Measurements from ENCODE around the gene AKIRIN1.
"Not testable (repeated sequence)": the region's sequence is repeated elsewhere in the genome, so short reads cannot be mapped to it uniquely, and the experiment has no call there.

AKIRIN1 gene

DNA sequence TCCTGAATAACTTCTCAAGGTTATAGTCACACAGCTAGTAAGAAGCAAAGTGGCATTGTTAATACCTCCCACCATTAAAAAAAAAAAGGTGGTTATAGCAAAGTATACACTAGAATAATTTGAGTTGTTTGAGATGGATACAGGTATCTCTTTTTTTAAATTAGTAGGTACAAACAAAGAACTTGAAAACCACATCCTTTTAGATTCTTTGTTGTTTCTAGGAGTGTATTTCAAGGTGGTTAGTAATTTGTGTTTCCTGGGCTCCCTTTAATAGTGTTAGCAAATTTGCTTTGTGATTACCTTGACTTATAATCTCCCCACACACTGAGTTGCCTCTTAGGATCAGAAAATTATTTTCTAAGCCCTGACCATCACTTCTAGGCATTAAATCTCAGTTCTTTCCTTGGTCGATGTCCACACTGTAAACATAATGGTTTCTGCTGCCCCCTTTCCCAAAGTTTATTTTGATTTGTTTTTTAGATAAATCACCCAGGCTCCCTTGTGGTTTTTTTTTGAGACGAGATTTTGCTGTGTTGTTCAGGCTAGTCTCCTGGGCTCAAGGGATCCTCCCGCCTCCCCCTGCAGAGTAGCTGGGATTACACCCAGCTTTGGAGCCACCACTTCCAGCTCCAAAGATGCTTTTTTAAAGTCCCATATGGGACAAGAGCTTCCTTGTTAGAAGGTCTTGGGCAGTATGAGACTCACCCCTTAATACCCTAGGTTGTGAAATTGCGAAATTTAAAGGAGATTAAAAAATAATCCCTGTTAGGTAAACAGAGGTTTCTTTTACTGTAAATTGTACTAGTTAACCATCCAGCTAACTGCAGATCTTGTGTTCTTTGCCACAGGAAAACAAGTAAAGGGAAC is 6.2 kb downstream of the AKIRIN1 start:
- no peak for DNase-seq

- DNase-seq, result no peak
Observed at GRCh38 chr1:38997901-38998190, 6.8 kb downstream of the AKIRIN1 start.

- no peak for DNase-seq
Observed at GRCh38 chr1:39001516-39002421, 10.7 kb downstream of the AKIRIN1 start.

GRCh38 chr1:39003281-39003680 is 12.2 kb downstream of the AKIRIN1 start:
- no peak for DNase-seq

DNA sequence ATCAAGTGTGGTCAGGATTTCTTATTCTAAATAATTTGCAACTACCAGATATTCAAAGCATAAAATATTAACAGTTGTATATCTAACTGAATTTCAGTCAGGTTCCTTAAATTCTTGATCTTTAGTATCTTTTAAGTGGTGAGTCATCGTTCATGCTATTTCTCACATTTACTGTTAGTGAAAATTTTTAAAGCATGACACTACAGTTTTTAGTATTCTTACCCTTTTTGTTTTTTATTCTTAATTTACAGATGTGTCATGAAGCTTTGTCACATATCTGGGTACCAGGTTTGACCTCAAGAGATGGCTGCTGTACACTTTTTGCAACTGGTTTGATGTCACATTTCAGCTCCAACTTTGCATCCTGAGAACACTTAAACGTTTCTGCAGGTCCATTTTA is 12.7 kb downstream of the AKIRIN1 start:
- peak; percentile 46 for DNase-seq

- no peak for DNase-seq
Observed at GRCh38 chr1:39006287-39006686, 15.2 kb downstream of the AKIRIN1 start.

- no peak for DNase-seq
Observed at GRCh38 chr1:39006726-39007645, 15.9 kb downstream of the AKIRIN1 start.

DNA sequence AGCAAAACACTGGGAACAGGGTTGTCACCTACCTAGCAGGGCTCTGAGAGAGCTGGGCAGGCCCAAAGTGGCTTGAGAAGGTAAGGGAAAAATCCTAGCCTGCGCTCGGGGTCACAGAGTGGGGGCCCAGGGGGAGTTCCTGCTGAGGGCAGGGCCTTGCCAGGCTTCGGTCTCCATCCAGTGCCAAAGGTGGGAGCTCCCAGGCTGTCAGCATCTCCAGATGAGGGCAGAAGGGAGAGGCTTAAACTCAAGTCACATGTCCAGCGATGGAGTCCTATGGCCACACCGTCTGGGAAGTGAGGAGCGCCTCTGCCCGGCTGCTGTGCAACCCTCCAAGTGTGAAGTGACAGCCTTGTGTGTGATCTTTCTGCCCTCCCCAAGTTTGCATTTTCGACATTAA is 23.9 kb downstream of the AKIRIN1 start:
- not testable (repeated sequence) for DNase-seq

DNA sequence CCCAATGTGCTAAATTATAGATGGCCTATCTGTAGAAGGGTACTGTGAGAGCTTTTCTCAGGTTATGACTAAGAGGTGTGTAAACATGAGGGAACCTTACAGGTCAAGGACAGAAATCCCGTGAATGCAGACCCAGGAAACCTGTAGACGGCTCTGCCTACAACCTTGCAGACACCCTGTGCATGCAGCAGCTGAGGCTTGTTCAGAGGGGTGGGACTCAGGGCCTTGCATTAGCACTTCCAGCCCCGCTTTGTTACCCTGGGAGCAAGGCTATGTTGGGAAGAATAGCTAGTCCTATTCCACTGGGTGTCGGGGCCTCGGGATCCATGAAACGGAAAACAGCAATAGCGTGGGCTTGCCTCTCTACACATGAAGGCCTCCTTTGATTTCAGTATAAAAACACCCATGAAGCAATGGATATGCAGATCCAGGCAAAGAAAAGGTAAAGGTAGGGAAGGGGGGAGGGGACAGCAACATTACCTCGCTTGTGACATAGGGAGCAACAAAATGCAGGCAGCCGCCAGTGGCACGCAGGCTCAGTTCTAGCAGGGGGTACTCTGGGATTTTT is 25.6 kb downstream of the AKIRIN1 start:
- no peak for DNase-seq

DNA sequence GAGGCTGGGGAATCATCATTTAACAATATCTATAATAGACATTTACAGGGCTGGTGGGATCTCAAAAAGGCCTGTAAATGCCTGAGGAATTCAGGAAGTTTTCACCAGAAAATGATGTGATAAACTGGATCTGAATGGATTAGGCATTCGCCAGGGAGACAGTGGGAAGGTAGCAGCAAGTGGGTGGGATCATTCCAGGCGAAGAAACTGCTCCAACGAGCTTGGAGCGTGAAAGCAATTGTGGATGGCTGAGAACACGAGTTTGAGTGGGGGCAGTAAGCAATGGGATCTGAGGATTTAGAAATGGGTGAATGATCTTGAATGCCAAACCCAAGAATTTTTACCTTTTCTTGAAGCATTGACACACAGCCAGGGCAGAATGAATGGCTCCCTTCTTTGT is 26.2 kb downstream of the AKIRIN1 start:
- DNase-seq, result no peak

GRCh38 chr1:39020494-39020893 is 29.4 kb downstream of the AKIRIN1 start:
- DNase-seq, result not testable (repeated sequence)

DNA sequence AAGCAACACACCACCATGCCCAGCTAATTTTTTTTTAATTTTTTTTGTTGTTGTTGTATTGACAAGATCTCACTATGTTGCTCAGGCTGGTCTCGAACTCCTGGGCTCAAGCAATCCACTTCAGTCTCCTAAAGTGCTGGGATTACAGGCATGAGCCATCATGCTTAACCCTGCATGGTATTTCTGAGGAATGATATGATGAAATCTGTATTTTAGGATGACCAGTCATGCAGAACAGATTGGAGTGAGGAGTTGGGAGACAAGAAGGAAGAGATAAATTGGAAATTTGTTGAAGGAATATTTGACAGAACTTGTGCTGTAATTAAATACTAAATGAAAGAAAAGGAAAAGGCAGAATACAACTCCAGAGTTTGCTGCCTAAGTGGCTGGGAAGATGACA is 30.4 kb downstream of the AKIRIN1 start:
- DNase-seq, result no peak

DNA sequence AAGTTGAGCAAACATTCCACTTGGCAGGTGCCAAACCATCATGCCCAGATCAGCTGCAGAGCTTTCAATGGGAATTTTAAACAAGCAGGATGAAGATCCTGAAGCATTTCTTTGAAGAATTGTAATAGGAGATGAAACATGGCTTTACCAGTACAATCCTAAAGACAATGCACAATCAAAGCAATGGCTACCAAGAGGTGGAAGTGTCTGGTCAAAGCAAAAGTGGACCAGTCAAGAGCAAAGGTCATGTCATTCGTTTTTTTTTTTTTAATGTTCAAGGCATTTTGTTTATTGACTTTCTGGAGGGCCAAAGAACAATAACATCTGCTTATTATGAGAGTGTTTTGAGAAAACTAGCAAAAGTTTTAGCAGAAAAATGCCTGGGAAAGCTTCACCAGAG is 32.1 kb downstream of the AKIRIN1 start:
- DNase-seq, result no peak

GRCh38 chr1:39026051-39026865 is 35.2 kb downstream of the AKIRIN1 start, which contains the start of gene NDUFS5:
TSS of gene NDUFS5 (plus strand) at chr1:39026350. CDS start at chr1:39028725, 2,375 bp downstream.
- DNase-seq, result peak; percentile 91

- DNase-seq, result no peak
Observed at GRCh38 chr1:39026866-39027507, 35.9 kb downstream of the AKIRIN1 start.

GRCh38 chr1:39034114-39034654 is 43.1 kb downstream of the AKIRIN1 start:
- DNase-seq, result no peak

DNA sequence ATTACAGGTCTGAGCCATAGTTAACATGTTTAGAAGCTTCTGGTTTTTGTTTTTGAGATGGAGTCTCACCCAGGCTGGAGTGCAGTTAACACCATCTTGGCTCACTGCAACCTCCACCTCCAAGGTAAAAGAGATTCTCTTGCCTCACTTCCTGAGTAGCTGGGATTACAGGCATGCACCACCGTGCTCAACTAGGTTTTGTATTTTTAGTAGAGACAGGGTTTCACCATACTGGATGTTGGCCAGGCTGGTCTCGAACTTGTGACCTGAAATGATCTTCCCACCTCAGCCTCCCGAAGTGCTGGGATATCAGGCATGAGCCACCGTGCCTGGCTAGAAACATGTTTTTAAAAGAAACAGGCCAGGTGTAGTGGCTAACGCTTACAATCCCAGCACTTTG is 45.6 kb downstream of the AKIRIN1 start:
- no peak for DNase-seq

DNA sequence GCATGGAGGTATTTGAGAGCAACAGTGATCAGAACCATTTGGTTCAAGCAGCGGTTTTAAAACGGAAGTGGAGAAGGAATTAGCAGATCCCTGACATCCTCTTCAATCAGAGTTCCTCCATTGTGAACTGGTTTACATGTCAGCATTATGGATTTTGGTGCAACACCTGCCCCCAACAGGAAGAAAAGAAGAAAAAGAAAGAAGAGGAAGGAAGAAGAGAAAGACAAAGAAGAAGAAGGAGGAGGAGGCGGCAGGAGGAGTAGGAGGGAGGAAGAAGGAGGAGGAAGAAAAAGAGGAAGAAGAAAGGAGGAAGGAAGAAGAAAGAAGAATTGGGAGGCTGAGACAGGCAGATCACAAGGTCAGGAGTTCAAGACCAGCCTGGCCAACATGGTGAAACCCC is 52.4 kb downstream of the AKIRIN1 start:
- no peak for DNase-seq

GRCh38 chr1:39044762-39045161 is 53.7 kb downstream of the AKIRIN1 start:
- DNase-seq, result no peak

DNA sequence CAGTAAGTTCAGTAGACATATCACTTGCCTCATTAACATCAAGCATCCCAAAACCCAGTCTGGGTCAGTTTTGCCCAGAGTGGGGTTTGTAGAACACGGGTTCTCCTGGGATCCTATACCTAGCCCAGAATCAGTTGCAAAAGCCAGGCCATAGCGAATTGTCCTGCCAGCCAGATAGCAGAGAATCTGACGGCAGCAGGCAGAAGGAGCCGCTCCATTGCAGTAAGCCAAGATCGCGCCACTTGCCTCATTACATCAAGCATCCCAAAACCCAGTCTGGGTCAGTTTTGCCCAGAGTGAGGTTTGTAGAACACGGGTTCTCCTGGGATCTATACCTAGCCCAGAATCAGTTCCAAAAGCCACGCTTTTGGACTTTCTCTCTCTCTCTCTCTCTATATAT is 54.2 kb downstream of the AKIRIN1 start:
- DNase-seq, result no peak

Data from EL (cell line).